DMS79 (cell line): ENCODE measurements around the gene AGBL3.
"Not testable (repeated sequence)": the region's sequence is repeated elsewhere in the genome, so short reads cannot be mapped to it uniquely, and the experiment has no call there.

ENCODE experiments used
- DNase-seq: peaks from one replicate; lab custom pipeline; 2025; lab: John Stamatoyannopoulos, UW

AGBL3 gene

DNA sequence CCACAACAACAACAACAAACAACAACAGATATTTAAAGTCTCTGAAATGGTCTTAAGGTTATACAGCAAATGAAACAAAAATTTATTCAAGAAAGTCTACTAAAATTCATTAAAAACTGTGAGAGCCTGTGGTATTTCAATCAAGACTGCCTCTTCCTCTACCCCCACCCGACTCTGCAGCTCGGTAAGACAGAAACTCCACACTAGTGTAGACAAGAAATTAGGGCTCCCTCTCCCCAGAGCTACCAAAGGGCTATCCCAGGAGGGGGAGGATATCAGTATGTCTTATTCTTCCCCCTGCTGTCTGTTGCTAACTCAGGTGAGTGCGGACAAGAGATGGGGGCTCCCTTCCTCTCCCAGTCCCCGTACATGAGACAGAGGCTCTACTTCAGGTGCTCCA, 90.6 kb downstream of the AGBL3 start:
- DNase-seq = no peak

DNA sequence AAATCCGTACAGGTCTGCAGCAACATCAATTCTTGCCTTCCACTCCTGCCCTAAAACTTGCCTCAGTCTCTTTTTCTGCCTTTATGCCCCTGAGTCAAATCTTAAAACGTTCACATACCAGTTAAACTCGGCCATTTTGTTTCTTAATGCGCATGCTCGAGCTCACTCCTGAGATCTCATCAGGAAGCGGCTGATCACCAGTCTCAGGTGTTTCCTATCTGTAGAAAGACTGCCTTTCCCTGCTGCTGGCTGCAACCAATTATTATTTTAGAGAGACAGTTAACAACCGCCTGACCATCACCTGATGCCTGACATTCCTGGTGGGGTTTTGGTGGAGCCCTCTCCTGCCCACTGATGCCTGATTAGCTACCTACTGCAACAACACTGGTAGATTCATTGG, 91.3 kb downstream of the AGBL3 start:
- DNase-seq = no peak

DNA sequence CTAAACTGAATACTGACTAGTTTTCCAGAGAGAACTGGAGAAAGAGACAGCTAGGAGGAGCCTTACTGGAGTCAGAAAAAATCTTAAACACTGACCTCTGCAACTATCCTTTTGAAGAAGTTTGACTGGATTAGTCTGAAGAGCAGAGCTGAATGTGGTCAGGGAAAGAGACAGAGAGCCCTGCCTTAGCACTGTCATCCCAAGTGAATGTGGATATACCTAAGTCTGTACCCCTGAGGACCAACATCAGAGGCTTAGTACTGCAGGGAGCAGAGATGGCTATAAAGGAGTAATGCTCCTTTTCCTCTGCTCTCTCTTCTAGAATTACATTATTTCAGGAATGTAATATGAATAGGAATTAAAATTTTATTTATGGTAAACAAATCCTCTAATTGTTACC, 91.7 kb downstream of the AGBL3 start:
- DNase-seq = no peak

- no peak for DNase-seq
Observed at GRCh38 chr7:135079068-135079467, 92.8 kb downstream of the AGBL3 start.

DNA sequence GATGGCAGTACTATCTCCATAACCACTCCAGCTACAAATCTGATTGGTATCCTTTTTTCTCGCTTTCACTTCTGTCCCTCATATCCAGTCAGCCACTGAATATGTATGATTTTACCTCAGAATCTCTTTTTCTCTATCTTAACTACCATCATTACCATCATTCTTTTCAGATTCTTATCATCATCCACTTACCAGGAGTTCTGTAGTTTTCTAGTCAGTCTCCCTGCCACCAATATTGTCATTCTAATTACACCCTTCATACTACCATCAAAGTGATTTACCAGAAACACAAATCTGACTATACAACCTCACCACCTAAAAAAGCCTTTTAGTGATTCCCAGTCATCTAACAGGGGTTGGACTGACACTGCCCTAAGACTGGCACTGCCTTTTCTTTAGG, 96.7 kb downstream of the AGBL3 start:
- no peak for DNase-seq

GRCh38 chr7:135088566-135088965, 102.3 kb downstream of the AGBL3 start:
- DNase-seq = no peak

GRCh38 chr7:135091717-135092116, 105.4 kb downstream of the AGBL3 start:
- no peak for DNase-seq

- no peak for DNase-seq
Observed at GRCh38 chr7:135094472-135095237, 108.3 kb downstream of the AGBL3 start.

DNA sequence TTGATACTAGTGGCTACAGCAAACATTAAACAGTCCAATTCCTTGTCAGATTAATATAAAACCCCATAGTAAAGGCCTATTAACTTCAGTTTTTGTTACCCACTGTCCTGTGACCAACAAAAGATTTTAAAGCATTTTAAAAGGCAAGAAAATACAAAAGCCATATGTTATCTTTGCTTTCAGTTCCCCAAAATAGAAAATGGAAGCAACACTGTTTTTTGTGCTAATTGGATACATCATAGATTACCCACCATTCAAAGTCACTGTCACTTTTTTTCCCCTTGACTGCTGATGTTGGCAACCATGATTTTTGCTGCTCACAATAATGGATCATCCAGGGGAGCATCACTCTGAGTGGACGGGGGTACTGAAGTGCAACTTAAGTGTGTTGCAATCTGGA, 109.1 kb downstream of the AGBL3 start:
- DNase-seq = no peak

DNA sequence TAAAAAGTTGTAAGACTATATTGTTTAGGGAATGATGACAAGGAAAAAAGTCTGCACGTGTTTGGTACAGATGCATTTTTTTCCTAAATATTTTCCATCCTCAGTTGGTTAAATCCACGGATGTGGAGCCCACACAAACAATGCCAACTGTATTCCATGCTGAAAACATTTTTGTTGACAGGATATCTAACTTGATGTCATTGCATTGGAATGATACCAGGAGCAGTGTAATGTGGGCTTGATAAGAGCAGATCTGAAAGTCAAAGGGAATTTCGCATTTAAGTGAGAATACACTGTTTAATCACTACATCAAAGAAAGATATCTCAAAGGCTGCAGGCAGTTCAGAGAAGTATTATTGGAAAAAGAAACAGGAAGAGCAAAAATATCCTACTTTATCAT, 112.1 kb downstream of the AGBL3 start:
- no peak for DNase-seq

- no peak for DNase-seq
Observed at GRCh38 chr7:135100856-135101255, 114.5 kb downstream of the AGBL3 start.

DNA sequence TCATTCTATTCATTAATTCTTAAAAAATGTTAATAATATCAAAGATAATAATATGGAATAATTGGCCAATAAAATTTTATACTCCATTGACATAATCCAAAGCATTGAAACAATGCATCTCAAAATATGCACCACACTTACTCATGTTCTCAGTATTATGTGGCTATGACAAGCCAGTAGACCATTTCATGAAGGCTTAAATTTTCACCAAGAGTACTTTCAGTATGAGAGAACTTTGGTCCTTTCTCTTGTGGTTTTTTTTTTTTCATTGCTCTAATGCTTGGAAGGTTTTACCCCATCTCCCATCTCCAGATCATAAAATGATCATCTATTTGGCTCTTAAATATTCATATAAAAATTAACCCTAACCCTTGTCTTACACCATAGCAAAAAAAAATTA, 116.1 kb downstream of the AGBL3 start:
- no peak for DNase-seq

DNA sequence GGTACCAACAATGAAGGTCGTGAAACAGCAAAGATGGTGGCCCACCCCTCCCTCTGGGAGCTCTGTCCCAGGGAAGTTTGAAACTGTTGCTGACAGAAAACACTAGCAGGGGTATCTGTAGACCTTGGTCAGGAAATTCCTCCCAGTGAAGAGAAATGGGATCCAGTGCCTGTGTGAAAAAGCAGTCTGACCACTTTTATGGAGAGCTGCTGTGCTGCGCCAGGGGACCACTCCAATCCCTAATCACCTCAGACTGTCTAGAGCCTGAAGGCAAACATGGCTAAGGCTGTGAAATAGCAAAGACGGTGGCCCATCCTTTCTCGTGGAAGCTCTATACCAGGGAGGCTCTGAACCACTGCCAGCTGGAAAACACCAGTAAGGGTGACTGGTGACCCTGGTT, 123.3 kb downstream of the AGBL3 start:
- DNase-seq = peak; percentile 5

DNA sequence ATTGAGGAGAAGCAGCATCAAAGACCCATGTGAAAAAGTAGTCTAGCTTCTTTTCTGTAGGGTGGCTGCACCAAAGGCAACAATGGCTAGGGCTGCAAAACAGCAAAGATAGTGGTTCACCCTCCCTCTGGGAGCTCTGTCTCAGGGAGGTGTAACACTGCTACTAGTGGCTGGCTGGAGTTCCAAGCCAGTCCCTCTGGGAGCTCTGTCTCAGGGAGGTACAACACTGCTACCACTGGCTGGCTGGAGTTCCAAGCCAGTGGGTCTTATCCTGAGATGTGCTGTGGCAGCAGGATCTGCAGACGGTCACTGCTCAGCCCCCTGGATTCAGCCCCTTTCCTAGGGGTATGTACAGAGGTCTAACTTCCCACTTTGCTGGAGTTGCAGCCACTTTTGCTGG, 123.7 kb downstream of the AGBL3 start:
- DNase-seq = no peak

DNA sequence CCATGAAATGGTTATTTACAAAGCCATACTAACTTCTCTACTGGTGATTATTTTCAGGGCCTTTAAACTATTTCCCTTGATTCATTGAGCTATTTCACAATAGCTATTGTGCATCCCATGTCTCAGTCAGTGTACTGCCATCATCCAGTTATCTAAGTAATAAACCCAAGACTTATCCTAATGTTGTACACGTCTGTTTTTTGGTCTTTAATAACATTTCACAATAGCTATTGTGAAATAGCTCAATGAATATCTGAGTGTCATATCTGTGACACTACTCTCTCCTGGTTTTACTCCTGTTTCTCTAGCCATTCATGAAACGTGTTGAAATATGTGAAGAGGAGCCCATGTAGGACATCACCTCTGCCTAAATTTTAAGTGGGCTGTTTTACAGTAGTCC, 125.1 kb downstream of the AGBL3 start:
- DNase-seq = no peak

GRCh38 chr7:135114622-135115021, 128.3 kb downstream of the AGBL3 start:
- DNase-seq = no peak

DNA sequence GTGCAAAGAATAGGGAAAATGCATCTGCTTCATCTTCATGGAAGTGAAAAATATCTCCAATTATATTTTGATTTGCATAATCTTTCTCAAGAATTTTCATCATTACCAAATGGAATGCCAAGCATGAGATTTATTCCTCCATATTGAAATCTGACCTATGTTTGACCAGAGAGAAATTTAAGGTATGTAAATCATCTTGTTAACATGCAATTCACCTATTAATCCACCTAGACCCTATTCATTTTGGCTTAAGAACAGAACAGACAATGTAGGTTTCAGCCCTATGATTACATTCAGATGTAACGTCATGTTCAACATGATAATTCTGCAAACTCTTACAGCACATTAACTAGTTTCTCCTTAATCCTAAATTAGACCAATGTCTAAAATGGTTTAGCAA, 130.8 kb downstream of the AGBL3 start:
- no peak for DNase-seq

GRCh38 chr7:135121868-135122267, 135.6 kb downstream of the AGBL3 start:
- DNase-seq = no peak

DNA sequence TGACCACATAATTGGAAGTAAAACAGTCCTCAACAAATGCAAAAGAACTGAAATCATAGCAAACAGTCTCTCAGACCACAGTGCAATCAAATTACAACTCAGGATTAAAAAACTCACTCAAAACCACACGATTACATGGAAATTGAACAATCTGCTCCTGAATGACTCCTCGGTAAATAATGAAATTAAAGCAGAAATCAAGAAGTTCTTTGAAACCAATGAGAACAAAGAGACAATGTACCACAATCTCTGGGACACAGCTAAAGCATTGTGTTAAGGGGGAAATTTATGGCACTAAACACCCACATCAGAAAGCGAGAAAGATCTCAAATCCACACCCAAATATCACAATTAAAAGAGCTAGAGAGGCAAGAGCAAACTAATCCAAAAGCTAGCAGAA, 138.3 kb downstream of the AGBL3 start:
- DNase-seq = not testable (repeated sequence)

DNA sequence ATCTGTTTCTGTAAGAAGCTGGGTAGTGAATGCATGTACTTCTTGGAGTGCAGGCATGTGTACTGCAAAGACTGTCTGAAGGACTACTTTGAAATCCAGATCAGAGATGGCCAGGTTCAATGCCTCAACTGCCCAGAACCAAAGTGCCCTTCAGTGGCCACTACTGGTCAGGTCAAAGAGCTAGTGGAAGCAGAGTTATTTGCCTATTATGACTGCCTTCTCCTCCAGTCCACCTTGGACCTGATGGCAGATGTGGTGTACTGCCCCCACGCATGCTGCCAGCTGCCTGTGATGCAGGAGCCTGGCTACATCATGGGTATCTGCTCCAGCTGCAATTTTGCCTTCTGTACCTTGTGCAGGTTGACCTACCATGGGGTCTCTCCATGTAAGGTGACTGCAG, 142.6 kb downstream of the AGBL3 start:
- DNase-seq = no peak

- DNase-seq = no peak
Observed at GRCh38 chr7:135129579-135129978, 143.3 kb downstream of the AGBL3 start.

DNA sequence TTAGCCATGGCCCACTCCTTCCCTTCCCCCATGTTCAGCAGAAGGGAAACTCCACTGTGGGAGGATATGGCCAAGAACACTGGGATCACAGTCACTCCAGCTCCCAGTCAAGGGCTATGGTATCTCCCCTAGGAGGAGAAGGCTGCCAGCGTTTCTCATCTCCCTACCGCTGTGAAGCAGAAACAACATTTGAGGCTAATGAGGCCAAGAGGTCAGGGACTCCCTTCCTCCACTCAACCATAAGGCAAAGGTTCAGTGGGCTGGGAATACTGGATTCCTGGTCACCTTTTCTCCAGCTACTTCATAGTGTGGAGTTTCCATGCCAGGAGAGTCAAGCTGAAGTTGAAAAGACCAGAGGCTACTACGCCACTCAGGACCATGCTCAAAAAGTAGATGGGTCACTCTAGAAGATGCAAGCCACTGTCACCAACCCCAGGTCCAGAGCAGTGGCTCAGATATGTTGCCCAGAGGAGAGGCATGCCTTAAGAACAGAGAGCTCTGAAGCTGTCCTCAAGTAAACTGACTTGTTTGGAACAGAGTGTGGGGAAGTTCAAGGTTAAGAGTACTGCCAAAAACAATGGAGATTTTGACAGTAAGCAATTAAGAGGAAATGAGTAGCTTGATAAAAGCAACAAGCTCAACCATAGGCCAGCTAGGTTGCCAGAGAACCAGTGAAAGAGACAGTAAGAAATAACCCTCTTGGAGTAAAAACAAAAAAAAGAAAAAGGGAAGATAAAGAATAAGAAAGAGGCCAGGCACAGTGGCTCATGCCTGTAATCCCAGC, 157.8 kb downstream of the AGBL3 start:
- DNase-seq = no peak

- no peak for DNase-seq
Observed at GRCh38 chr7:135147341-135147898, 161.1 kb downstream of the AGBL3 start.
